SK-N-SH (cell line): ENCODE measurements around the gene KRTAP10-5. TPM values are rescaled to one million over a fixed set of nuclear protein-coding genes. Genes with fewer than 3 reads are reported as not detected.

ENCODE experiments used
- CTCF ChIA-PET: fragments of 300-600, 350-600 bp; formaldehyde crosslinking; extraction: SDS; loops from one replicate; lab custom pipeline; 2021; lab: Yijun Ruan, JAX
- POLR2A ChIA-PET: fragments of 350-600 bp; sonication (Branson Sonifier 250); formaldehyde crosslinking; extraction: SDS; loops from one replicate; lab custom pipeline; 2020; ENCODE audit warnings: antibody characterized with exemption, inconsistent platforms; lab: Yijun Ruan, JAX
- DNase-seq: peaks from one replicate; pipeline ENCODE4 v3.0.0; 2012
- H2AFZ ChIP-seq: fragments of 200-600 bp; sonication (generic); 2 replicates; pipeline ENCODE4 v1.8.1; 2016; ENCODE audit warnings: antibody characterized with exemption, mild to moderate bottlenecking, low read depth
- H3F3A ChIP-seq: fragments of 200-600 bp; sonication (generic); replicated peaks from 2 replicates; pipeline ENCODE3; 2016; ENCODE audit warnings: antibody characterized with exemption, mild to moderate bottlenecking; ENCODE audit not compliant: insufficient read depth
- H3K27ac ChIP-seq, 2 experiments: fragments of 200-500 bp in 1 of 2; fragments of 200-600 bp in 1 of 2; sonication (Bioruptor generic) in 1 of 2; sonication (generic), shearing (Covaris generic) in 1 of 2; 2 replicates each; pipeline versions ENCODE4 v1.5.1 to v1.6.1; 2014 to 2016; ENCODE audit warnings: low read depth in 2 of 2, inconsistent platforms in 1 of 2, low read length in 1 of 2, mild to moderate bottlenecking in 1 of 2, mixed read lengths in 1 of 2
- H3K27me3 ChIP-seq: fragments of 200-600 bp; sonication (generic), shearing (Covaris generic); 2 replicates; pipeline ENCODE4 v1.6.1; 2016; ENCODE audit warnings: mixed run types; ENCODE audit not compliant: insufficient read depth
- H3K36me3 ChIP-seq, 2 experiments: fragments of 200-500 bp in 1 of 2; fragments of 200-600 bp in 1 of 2; sonication (Bioruptor generic) in 1 of 2; sonication (generic) in 1 of 2; replicated peaks in 1 of 2; 2 replicates each; pipeline versions ENCODE3 to v1.5.1; 2014 to 2016; ENCODE audit warnings: low read length in 1 of 2, mild to moderate bottlenecking in 1 of 2; ENCODE audit not compliant: insufficient read depth in 2 of 2, control insufficient read depth in 1 of 2
- H3K4me1 ChIP-seq, 2 experiments: fragments of 200-500 bp in 1 of 2; fragments of 200-600 bp in 1 of 2; sonication (Bioruptor generic) in 1 of 2; sonication (generic), shearing (Covaris generic) in 1 of 2; 2 replicates each; pipeline versions ENCODE4 v1.5.1 to v1.6.1; 2014 to 2016; ENCODE audit warnings: low read depth in 1 of 2, low read length in 1 of 2, mixed run types in 1 of 2; ENCODE audit not compliant: insufficient read depth in 2 of 2, control insufficient read depth in 1 of 2
- H3K4me2 ChIP-seq: fragments of 200-600 bp; sonication (generic), shearing (Covaris generic); 2 replicates; pipeline ENCODE4 v1.6.1; 2017; ENCODE audit warnings: mixed run types
- H3K4me3 ChIP-seq, 2 experiments: fragments of 200-500 bp in 1 of 2; fragments of 200-600 bp in 1 of 2; sonication (Bioruptor generic) in 1 of 2; sonication (generic), shearing (Covaris generic) in 1 of 2; 2 replicates each; pipeline versions ENCODE4 v1.5.1 to v1.8.1; 2014 to 2016; ENCODE audit warnings: low read depth in 2 of 2, inconsistent platforms in 1 of 2, low read length in 1 of 2, mild to moderate bottlenecking in 1 of 2, mixed read lengths in 1 of 2, moderate library complexity in 1 of 2
- H3K79me2 ChIP-seq: fragments of 200-600 bp; sonication (generic); 2 replicates; pipeline ENCODE4 v1.8.1; 2017; ENCODE audit warnings: mild to moderate bottlenecking; ENCODE audit not compliant: insufficient read depth
- H3K9ac ChIP-seq: fragments of 200-600 bp; sonication (generic); 2 replicates; pipeline ENCODE4 v1.6.1; 2017; ENCODE audit warnings: mixed run types
- H3K9me2 ChIP-seq: fragments of 200-600 bp; sonication (generic); 2 replicates; pipeline ENCODE4 v1.6.1; 2017; ENCODE audit warnings: mixed run types
- H3K9me3 ChIP-seq: fragments of 200-600 bp; sonication (generic); 2 replicates; pipeline ENCODE4 v1.6.1; 2017; ENCODE audit warnings: mixed run types, mild to moderate bottlenecking, moderate library complexity
- H4K20me1 ChIP-seq: fragments of 200-600 bp; sonication (generic); 2 replicates; pipeline ENCODE4 v1.6.1; 2017; ENCODE audit warnings: mild to moderate bottlenecking, mixed run types; ENCODE audit not compliant: insufficient read depth
- CHD2 ChIP-seq: fragments of 150-350 bp; IDR thresholded peaks from 2 replicates; pipeline ENCODE4 v1.6.1; 2018; ENCODE audit warnings: low read length; ENCODE audit not compliant: partially characterized antibody
- ELF1 ChIP-seq: IDR thresholded peaks from 2 replicates; pipeline ENCODE4 v1.4.0; 2012
- FOSL2 ChIP-seq: IDR thresholded peaks from 2 replicates; pipeline ENCODE4 v1.4.0; 2012; ENCODE audit warnings: low read depth, mild to moderate bottlenecking, moderate library complexity, borderline replicate concordance
- FOXJ3 ChIP-seq: sonication (generic); formaldehyde crosslinking; IDR thresholded peaks from 2 replicates; pipeline ENCODE4 v1.5.1; 2020; ENCODE audit warnings: mild to moderate bottlenecking, missing genetic modification reagents
- FOXM1 ChIP-seq: IDR thresholded peaks from 2 replicates; pipeline ENCODE4 v1.4.0; 2012; ENCODE audit warnings: low read depth, mild to moderate bottlenecking
- GATA2 ChIP-seq: sonication (generic); formaldehyde crosslinking; IDR thresholded peaks from 2 replicates; pipeline ENCODE4 v1.5.0; 2020; ENCODE audit warnings: mild to moderate bottlenecking, missing genetic modification reagents
- IRF3 ChIP-seq: fragments of 150-350 bp; IDR thresholded peaks from 2 replicates; pipeline ENCODE4 v1.6.1; 2016; ENCODE audit warnings: mild to moderate bottlenecking, low read depth, low read length
- JUND ChIP-seq: IDR thresholded peaks from 2 replicates; pipeline ENCODE4 v1.4.0; 2012
- MAX ChIP-seq: IDR thresholded peaks from 2 replicates; pipeline ENCODE4 v1.4.0; 2012; ENCODE audit warnings: low read depth
- PBX3 ChIP-seq: IDR thresholded peaks from 2 replicates; pipeline ENCODE4; 2012
- POLR2AphosphoS5 ChIP-seq: IDR thresholded peaks from 2 replicates; pipeline ENCODE4 v1.6.1; 2012; ENCODE audit warnings: low read depth, low read length
- REST ChIP-seq: IDR thresholded peaks from 2 replicates; pipeline ENCODE4 v1.6.1; 2012; ENCODE audit warnings: mild to moderate bottlenecking, low read depth, low read length, moderate library complexity
- RXRA ChIP-seq: IDR thresholded peaks from 2 replicates; pipeline ENCODE4 v1.4.0; 2012; ENCODE audit warnings: low read depth, mild to moderate bottlenecking, borderline replicate concordance
- TCF12 ChIP-seq: IDR thresholded peaks from 2 replicates; pipeline ENCODE4 v1.4.0; 2012
- USF1 ChIP-seq: IDR thresholded peaks from 2 replicates; pipeline ENCODE4 v1.4.0; 2012; ENCODE audit warnings: low read depth, borderline replicate concordance
- WGBS: methylation state at CpG from one replicate; pipeline ENCODE4 v1.1.6; 2017; ENCODE audit warnings: low lambda C conversion rate; 5-methylcytosine and 5-hydroxymethylcytosine counted together
- polyA plus RNA-seq, 3 experiments: library from polyadenylated mRNA; depleted of rRNA; stranded (reverse); fragments of >200 nt; gene quantifications; 2 replicates each; pipeline ENCODE4 v1.2.3, GENCODE V29; 2012

The KRTAP10-5 gene
- polyA plus RNA-seq, 1 of the 3 experiments (the other 2 are of a cell fraction): not detected

GRCh38 chr21:44530221-44530902 is 50.0 kb downstream of the KRTAP10-5 start:
- no peaks in the 10 kb centered on the region for H3K79me2 ChIP-seq
- H3K9ac ChIP-seq: no peak overlapping the region
- peaks cover 32% of the 10 kb centered on the region; the same call in 1 of the 2 replicates for H3K27me3 ChIP-seq
- no peaks in the 10 kb centered on the region; a peak in 1 of 4 replicates for H3K4me1 ChIP-seq
- CTCF ChIA-PET: interaction anchor here (1.2 to 1.6 kb wide), 2 partner anchors 10 to 263 kb away, joined by 3 to 6 read pairs; no protein-coding TSS in a partner anchor
- H3K4me3 ChIP-seq: no peak overlapping the region
- H3K9me3 ChIP-seq: no peaks in the 10 kb centered on the region
- H3K4me2 ChIP-seq: no peak overlapping the region
- WGBS: 32% methylated on average over 7 of the region's 7 CpGs
- H2AFZ ChIP-seq: no peak overlapping the region
- no peak overlapping the region for H3K27ac ChIP-seq
- no peaks in the 10 kb centered on the region for H3F3A ChIP-seq
- no peaks in the 10 kb centered on the region for H3K9me2 ChIP-seq
- TF ChIP-seq FOXM1: no peak
- no peak for TF ChIP-seq REST
- TF ChIP-seq MAX: no peak
- TF ChIP-seq ELF1: no peak
- no peak for TF ChIP-seq PBX3
- no peak for TF ChIP-seq FOSL2
- TF ChIP-seq CHD2: no peak
- TF ChIP-seq TCF12: no peak
- TF ChIP-seq FOXJ3 (CRISPR knock-in tag): no peak
- no peak for TF ChIP-seq JUND
- TF ChIP-seq POLR2AphosphoS5: no peak
- no peak for TF ChIP-seq IRF3
- TF ChIP-seq USF1: no peak
- no peak for TF ChIP-seq GATA2 (CRISPR knock-in tag)
- no peak for TF ChIP-seq RXRA
- H4K20me1 ChIP-seq: no peaks in the 10 kb centered on the region
- H3K36me3 ChIP-seq: no peaks in the 10 kb centered on the region
- no peak for DNase-seq
- POLR2A ChIA-PET: no interaction called here
